Stimulated activated CD4-positive, alpha-beta T cell treated with anti-CD3 and anti-CD28 coated beads, Interleukin-4, amount 100 ng/mL, for 1 hour (primary cell): ENCODE results near the gene ENPP3.
A peak's percentile ranks its signal among the peaks of the same experiment; 100 is the strongest.

Experiments used
- DNase-seq: peaks from one replicate; pipeline ENCODE4 v3.0.0-alpha.2; 2020

Gene ENPP3

GRCh38 chr6:131636880-131637792 is at the start of gene ENPP3:
Gene ENPP3, plus strand, starts transcription at chr6:131637302. Its CDS starts 83 bp downstream, at chr6:131637385.
- no peak for DNase-seq

DNA sequence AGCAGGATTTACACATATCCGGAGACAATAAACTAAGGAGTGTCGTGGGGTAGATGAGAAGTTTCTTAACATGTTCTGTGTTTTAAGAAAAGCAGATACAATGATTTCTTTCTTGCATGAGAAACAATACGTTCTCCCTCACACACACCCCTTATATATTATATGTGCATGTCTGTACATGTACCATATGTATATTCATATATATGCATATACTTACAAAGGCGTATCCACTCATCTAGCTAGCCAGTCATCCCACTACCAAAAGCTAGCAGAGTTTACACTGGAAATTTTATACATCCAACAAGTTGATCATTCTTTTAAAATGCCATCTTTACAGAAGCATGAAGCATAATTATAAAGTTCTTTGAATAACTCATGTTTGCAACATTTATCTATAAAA is 49.2 kb upstream of the ENPP3 start:
- DNase-seq = no peak

DNA sequence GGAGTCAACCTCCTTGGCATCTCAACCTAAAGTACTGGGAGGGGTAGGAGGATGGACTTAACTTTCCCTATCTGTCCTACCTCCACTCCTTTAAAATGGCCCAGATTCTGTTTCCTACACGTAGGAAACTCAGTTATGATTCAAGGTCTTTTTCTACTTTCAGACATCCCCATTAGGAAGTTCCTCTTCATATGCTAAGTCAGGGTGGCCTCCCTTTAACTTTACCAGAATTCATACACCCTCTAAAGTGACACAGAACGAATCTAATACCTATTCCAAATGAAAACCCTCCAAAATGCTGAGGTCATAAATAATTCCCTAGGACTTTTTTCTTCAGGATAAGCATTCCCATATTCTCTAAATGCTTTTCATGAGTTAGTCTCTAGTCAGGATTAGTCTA is 48.5 kb upstream of the ENPP3 start:
- DNase-seq = no peak

DNA sequence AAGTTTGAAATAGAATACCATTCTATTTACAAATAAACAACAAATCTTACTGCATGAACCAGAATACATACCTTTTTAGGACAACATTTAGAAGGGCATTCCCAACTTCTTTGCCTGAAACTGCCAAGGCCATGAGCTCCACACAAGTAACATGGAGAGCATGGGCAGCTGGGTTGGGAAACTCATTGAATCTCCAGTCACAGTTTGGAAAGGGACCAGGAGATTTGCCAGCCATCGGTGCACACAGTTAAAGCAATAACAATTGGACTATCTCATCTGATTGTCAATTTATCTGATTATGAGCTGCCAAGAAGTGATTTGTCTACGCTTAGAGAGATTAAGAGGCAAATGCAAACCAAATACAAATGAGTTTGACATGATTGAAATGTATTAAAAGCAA is 44.2 kb upstream of the ENPP3 start:
- no peak for DNase-seq

DNA sequence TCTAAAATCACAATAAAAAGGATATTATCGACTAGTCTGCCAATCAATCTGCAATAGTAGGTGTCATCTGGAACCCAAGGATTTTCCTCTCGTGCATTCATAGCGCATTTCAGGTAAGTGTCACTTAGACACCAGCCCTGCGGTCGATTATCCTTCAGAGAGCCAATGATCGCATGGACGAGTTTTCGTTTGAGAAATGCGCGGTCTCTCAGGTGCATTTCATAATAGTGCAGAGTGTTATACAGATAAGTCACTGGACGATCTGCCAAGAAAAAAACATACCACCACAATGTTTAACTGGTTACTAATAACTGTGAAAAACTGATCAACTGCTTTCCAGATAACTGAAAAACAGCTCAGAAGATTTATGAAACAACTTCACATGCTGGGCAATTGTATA is 43.0 kb upstream of the ENPP3 start:
- no peak for DNase-seq

DNA sequence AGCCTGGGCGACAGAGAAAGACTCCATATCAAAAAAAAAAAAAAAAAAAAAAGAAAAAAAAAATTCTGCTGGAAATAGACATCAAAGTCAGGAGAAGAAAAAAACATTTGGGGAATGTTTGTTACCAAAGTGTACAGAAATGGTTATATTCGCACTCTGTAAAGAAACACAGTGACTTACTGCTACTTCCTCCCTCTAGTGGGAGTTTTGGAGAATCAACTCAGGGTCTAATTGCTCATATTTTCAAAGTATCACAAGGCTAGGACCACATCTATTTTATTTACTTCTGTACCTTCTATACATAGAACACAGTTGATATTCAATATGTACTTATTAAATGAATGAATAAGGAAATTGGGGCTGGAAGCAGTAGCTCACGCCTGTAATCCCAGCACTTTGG is 39.7 kb upstream of the ENPP3 start:
- no peak for DNase-seq

- no peak for DNase-seq
Observed at GRCh38 chr6:131600716-131601115, 36.4 kb upstream of the ENPP3 start.

DNA sequence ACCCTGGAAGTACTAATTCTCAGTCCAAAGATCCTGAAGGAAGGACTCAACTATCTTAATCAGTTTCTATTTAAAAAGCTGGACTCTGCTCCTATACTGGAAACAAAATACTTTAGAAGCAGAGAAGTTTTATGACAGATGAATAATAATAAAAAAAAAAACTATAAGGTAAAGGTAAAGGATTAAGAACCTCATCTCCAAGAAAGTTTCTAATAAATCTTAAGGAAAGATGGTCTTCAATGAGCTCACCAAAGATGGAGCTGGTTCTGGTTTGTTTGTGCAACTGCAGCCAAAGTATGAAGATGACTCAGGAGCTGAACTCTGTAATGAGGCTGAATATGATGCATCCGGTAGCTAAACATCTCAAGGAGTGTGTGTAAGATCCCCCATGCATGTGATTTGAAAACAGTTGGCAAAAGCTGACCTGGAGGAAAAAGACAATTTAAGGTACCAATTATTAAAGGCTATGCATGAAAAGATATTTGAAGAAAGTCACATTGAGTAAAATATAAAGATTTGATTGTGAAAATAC is 34.3 kb upstream of the ENPP3 start:
- DNase-seq = no peak

DNA sequence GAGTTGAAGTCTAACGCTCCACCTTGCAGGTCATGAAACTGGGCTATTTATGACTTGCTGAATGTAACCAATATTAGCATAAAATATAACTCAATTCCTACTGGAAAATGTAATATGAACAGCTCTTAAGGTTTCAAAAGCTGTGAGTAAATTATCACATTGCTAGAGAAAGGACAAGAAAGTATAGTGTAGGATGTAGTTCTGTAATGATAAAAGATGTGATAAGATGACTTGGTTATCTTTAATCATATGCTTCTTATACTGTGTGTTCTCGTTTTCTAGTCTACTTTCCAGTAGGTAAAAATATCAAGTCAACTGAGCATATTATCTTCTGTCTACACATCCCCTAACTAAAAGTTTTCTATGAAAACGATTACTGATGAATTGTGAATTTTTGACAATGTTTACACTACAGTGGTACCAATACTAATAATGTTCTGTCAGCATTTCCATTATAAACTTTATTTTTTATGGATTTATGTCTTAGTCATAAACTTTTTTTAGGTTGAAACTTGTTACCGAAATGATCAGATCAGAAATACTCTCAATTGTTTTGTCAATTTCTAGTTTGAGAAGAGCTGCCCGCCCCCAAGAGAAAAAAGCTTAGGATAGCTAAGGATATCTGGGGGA is 23.7 kb upstream of the ENPP3 start:
- no peak for DNase-seq

GRCh38 chr6:131615275-131615674 is 21.8 kb upstream of the ENPP3 start:
- no peak for DNase-seq

- DNase-seq = peak; percentile 97
Observed at GRCh38 chr6:131627724-131628682, 9.1 kb upstream of the ENPP3 start, which contains the start of gene MED23. Gene MED23, minus strand, starts transcription at chr6:131628242. Its CDS starts 193 bp downstream, at chr6:131628049.

DNA sequence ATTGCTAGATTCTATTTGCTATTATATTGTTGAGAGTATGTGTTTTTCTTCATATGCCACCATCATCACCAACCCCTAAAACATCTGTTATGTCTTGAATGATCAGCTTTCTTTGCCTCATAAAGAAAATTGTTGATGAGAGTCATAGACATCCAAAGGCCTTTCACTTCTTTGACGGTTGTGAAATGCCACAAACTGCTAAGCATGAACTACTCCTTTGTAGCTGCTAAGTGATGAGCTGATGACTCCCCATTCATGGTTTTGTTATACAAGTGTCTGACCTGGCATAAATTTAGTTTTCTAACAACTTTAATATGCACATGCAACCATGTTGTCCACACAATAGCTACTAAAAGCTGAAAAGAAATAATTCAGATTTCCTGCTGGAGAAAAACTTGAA is 8.4 kb upstream of the ENPP3 start:
- no peak for DNase-seq

GRCh38 chr6:131629651-131630050 is 7.5 kb upstream of the ENPP3 start:
- no peak for DNase-seq

GRCh38 chr6:131631625-131632289 is 5.3 kb upstream of the ENPP3 start:
- DNase-seq = no peak

DNA sequence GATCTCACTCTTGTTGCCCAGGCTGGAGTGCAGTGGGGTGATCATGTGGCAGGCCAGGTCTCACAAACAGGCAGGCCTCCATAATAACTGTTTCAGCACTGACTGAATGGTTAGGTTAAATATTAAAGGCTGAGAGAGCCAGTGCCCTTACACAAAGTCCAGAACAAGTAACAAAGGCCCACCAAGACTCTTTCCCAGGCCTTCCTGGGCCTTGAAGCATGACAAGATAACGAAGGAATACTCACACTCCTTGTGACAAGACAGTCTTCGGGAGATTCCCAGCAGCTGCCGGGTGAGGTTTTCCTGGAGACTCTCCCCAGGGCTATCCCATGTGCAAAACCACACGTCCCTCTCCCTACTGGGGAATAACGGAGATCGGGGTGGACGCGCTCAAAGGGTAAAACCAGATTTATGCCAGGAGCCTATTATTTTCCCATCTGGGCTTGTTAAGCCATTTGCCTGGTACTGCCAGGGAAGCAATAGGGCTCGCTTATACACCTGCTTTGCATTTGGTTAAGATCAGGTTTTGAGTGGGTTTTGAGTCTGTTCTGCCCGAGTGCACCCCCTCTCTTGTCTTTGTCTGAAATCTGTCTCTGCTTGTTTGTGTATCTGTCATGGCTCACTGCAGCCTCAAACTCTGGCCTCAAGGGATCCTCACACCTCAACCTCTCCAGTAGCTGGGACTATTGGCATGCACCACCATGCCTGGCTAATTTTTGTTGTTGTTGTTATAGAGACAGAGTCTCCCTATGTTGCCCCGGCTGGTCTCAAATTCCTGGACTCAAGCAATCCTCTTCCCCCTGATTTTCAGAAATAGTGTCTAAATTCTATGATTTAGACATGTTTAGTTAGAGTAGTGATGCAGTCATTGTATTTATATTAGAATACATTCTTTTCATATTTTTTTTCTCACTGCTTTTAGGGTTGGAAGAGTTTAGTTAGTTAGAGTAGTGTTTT is 1.4 kb upstream of the ENPP3 start:
- no peak for DNase-seq

DNA sequence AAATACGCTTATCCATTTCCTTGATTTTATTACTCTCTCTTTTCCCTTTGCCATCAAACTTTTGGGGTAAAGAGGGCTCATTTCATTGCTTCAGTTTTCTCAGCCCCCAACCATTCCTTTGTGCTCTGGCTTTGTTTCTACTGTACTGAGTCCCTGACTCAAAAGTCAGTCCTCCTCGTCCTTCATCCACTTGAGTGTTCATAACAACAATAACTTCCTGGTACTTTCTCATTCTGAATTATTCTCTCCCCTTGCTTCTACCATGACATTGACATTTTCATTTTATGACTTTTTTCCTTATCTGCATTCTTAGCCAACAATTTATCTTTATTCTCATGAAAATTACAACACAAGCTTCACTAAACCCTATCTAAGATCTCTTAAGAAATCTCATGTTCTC is 911 bp downstream of the ENPP3 start:
- no peak for DNase-seq

- DNase-seq = no peak
Observed at GRCh38 chr6:131640100-131640499, 3.0 kb downstream of the ENPP3 start.

- no peak for DNase-seq
Observed at GRCh38 chr6:131640576-131640975, 3.5 kb downstream of the ENPP3 start.

DNA sequence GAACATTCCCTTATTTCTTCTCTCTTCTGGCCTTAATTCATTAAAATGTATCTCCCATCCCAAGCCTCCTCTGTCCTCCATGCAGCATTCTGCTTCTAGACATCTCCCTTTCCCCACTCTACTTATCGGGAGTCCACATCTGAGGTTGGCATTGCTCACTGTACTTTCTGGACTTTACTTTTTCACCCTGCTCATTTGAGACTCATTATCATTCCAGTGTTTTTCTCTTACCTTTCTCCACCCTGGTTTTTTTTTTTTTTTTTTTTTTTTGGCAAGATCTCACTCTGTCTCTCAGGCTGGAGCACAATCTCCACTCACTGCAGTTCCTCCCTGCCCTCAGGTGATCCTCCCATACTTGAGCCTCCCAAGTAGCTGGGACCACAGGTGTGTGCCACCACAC is 4.5 kb downstream of the ENPP3 start:
- no peak for DNase-seq

DNA sequence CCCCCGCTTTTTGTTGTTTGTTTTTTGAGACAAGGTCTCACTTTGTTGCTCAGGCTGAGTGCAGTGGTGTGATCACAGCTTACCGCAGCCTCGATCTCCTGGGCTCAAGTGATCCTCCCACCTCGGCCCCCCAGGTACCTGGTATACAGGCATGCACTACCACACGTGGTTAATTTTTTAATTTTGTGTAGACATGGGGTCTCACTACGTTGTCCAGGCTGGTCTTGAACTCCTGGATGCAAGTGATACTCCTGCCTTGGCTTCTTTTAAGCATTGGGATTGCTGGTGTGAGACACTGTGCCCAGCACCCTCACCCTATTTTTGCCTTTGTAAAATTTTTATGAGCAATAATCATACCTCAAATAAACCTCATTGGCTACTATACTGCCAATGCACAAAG is 5.5 kb downstream of the ENPP3 start:
- DNase-seq = no peak

DNA sequence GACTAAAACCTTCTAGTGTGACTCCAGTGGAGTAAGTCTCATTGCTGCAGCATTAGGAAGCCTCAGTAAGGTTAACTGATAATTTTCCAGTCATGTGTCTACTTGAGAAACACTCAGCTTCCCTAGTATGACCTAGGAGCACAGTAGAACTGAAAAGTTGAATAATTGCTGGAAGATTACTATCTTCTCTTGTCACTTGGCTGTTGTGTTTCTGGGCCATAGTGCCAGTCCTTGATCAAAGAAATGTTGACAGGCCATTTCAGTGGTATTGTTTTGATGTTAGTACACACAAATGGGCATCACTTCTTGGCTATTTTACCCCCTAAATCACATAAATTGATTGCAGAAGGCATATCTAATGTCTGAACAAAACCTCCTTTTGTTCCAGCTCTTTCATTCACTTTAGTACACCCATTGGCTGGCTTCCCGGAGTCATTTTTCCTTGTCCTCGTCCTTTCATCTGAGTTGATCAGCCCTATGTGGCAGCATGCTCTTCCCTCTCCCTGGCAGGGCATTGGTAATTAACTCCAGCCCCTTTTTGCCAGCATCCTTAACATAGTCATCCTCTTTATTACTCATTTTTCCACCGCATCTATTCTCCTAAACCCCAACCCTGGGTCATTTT is 6.0 kb downstream of the ENPP3 start:
- no peak for DNase-seq
